Activated T-helper 1 cell treated with anti-CD3 and anti-CD28 coated beads, Interleukin-2, amount 50 U/mL, for 16 hours (primary cell): Measurements from ENCODE around the gene CYP1B1.
"Not testable (repeated sequence)": the region's sequence is repeated elsewhere in the genome, so short reads cannot be mapped to it uniquely, and the experiment has no call there.

Experiments used
- DNase-seq, 2 donors: peaks; one replicate each; pipeline ENCODE4 v3.0.0-alpha.2; 2020; ENCODE audit warnings: low read depth in 1 of 2, low spot score in 1 of 2

Gene CYP1B1

GRCh38 chr2:38037757-38038621 lies 38.0 kb downstream of the CYP1B1 start:
- no peak for DNase-seq

- DNase-seq: no peak
Measured at GRCh38 chr2:38037325-38037724, 38.6 kb downstream of the CYP1B1 start.

- no peak for DNase-seq
Measured at GRCh38 chr2:38035968-38036367, 40.0 kb downstream of the CYP1B1 start.

GRCh38 chr2:38033646-38034045 lies 42.3 kb downstream of the CYP1B1 start:
- no peak for DNase-seq

GRCh38 chr2:38032946-38033345 lies 43.0 kb downstream of the CYP1B1 start:
- DNase-seq: no peak

- no peak for DNase-seq
Measured at GRCh38 chr2:38030635-38031355, 45.2 kb downstream of the CYP1B1 start.

GRCh38 chr2:38029512-38029911 lies 46.4 kb downstream of the CYP1B1 start:
- no peak for DNase-seq

GRCh38 chr2:38028829-38029228 lies 47.1 kb downstream of the CYP1B1 start:
- DNase-seq: no peak

GRCh38 chr2:38026846-38027245 lies 49.1 kb downstream of the CYP1B1 start:
- no peak for DNase-seq

- DNase-seq: no peak
Measured at GRCh38 chr2:38021589-38021988, 54.4 kb downstream of the CYP1B1 start.

GRCh38 chr2:38020359-38021069 lies 55.4 kb downstream of the CYP1B1 start:
- DNase-seq: not testable (repeated sequence)

- no peak for DNase-seq
Measured at GRCh38 chr2:38017836-38018235, 58.1 kb downstream of the CYP1B1 start.
